Metanephros (tissue), 1 donor: ENCODE results near the gene PCDHA7. TPM values are rescaled to one million over a fixed set of nuclear protein-coding genes. Genes with fewer than 3 reads are reported as not detected.

Experiments
- total RNA-seq: library from RNA; depleted of rRNA; stranded (reverse); fragments of >200 nt; gene quantifications from one replicate; pipeline ENCODE4 v1.2.3, GENCODE V29; 2014

PCDHA7 gene
- total RNA-seq, 1 donor from 2014 or later: 0.58 TPM

Other genes with a start within 250 kb of the PCDHA7 start
- gene CD14, start 201.1 kb upstream of the PCDHA7 start, total RNA-seq: 81.6 TPM
- 14.7 TPM for gene TMCO6, start 194.8 kb upstream of the PCDHA7 start, total RNA-seq
- gene NDUFA2, start 186.6 kb upstream of the PCDHA7 start, total RNA-seq: 77.5 TPM
- 74.9 TPM for gene IK, start 186.4 kb upstream of the PCDHA7 start, total RNA-seq
- 17.6 TPM for gene WDR55, start 169.4 kb upstream of the PCDHA7 start, total RNA-seq
- 0.76 TPM for gene DND1, start 160.7 kb upstream of the PCDHA7 start, total RNA-seq
- gene HARS1, start 142.9 kb upstream of the PCDHA7 start, total RNA-seq: 37.0 TPM
- gene HARS2, start 142.8 kb upstream of the PCDHA7 start, total RNA-seq: 31.9 TPM
- gene ZMAT2, start 133.8 kb upstream of the PCDHA7 start, total RNA-seq: 26.0 TPM
- gene PCDHA1, start 48.1 kb upstream of the PCDHA7 start, total RNA-seq: 0.12 TPM
- 0.47 TPM for gene PCDHA2, start 39.4 kb upstream of the PCDHA7 start, total RNA-seq
- 0.64 TPM for gene PCDHA3, start 33.2 kb upstream of the PCDHA7 start, total RNA-seq
- 1.8 TPM for gene PCDHA4, start 27.2 kb upstream of the PCDHA7 start, total RNA-seq
- 0.41 TPM for gene PCDHA5, start 12.7 kb upstream of the PCDHA7 start, total RNA-seq
- 0.88 TPM for gene PCDHA6, start 6.3 kb upstream of the PCDHA7 start, total RNA-seq
- gene PCDHA8, start 6.9 kb downstream of the PCDHA7 start, total RNA-seq: 0.41 TPM
- gene PCDHA9, start 14.1 kb downstream of the PCDHA7 start, total RNA-seq: 0.58 TPM
- gene PCDHA10, start 21.6 kb downstream of the PCDHA7 start, total RNA-seq: 1.2 TPM
- 0.82 TPM for gene PCDHA11, start 34.7 kb downstream of the PCDHA7 start, total RNA-seq
- gene PCDHA12, start 41.0 kb downstream of the PCDHA7 start, total RNA-seq: 0.35 TPM
- gene PCDHA13, start 47.9 kb downstream of the PCDHA7 start, total RNA-seq: 0.88 TPM
- gene PCDHAC1, start 92.0 kb downstream of the PCDHA7 start, total RNA-seq: 1.2 TPM
- 5.8 TPM for gene PCDHAC2, start 132.2 kb downstream of the PCDHA7 start, total RNA-seq
- gene PCDHB1, start 217.1 kb downstream of the PCDHA7 start, total RNA-seq: 0.18 TPM